ENCODE measurements around the gene CSMD2.

Gene CSMD2

GRCh38 chr1:33473900-33474299 is 691.1 kb downstream of the CSMD2 start:
- DNase-seq (ENCODE audit: low read depth, low spot score) = no peak
- H3K27me3 ChIP-seq (ENCODE audit: control insufficient read depth, insufficient read depth, low read length) = no peaks in the 10 kb centered on the region
- H3K4me3 ChIP-seq (ENCODE audit: low read length) = no peak overlapping the region
- no peaks in the 10 kb centered on the region for H3K9me3 ChIP-seq (ENCODE audit: control insufficient read depth, insufficient read depth, low read length)
- H3K36me3 ChIP-seq (ENCODE audit: control insufficient read depth, insufficient read depth, low read length) = no peaks in the 10 kb centered on the region
- peaks cover 3% of the 10 kb centered on the region; the same call in 1 of the 2 replicates for H3K4me1 ChIP-seq (ENCODE audit: control insufficient read depth, insufficient read depth, low read length)
- no peak overlapping the region for H3K27ac ChIP-seq (ENCODE audit: low read length)

- Histone ChIP-seq H3K9me3 (ENCODE audit: control insufficient read depth, insufficient read depth, low read length) (no peaks in the 10 kb centered on the region), H3K27me3 (ENCODE audit: control insufficient read depth, insufficient read depth, low read length) (no peaks in the 10 kb centered on the region), H3K27ac (ENCODE audit: low read length) (no peak within 1 kb of the TSS), H3K4me3 (ENCODE audit: low read length) (peak within 1 kb of the TSS; percentile 82; the same call in 1 of the 2 replicates), H3K4me1 (ENCODE audit: control insufficient read depth, insufficient read depth, low read length) (peaks cover 3% of the 10 kb centered on the region; the same call in 1 of the 2 replicates), H3K36me3 (ENCODE audit: control insufficient read depth, insufficient read depth, low read length) (no peaks in the 10 kb centered on the region)
- no CpG with 5 or more reads among the region's 38 CpGs for WGBS (ENCODE audit: insufficient coverage, insufficient read length)
- DNase-seq (ENCODE audit: low read depth, low spot score) = peak; percentile 88
Measured at GRCh38 chr1:33472269-33472980, 692.6 kb downstream of the CSMD2 start, which contains the start of gene ZSCAN20. Gene ZSCAN20, plus strand, starts transcription at chr1:33472645. Its CDS starts 6,644 bp downstream, at chr1:33479289.

- Histone ChIP-seq H3K4me3 (ENCODE audit: low read length) (no peak overlapping the region), H3K9me3 (ENCODE audit: control insufficient read depth, insufficient read depth, low read length) (no peaks in the 10 kb centered on the region), H3K36me3 (ENCODE audit: control insufficient read depth, insufficient read depth, low read length) (no peaks in the 10 kb centered on the region), H3K27ac (ENCODE audit: low read length) (no peak overlapping the region), H3K27me3 (ENCODE audit: control insufficient read depth, insufficient read depth, low read length) (no peaks in the 10 kb centered on the region), H3K4me1 (ENCODE audit: control insufficient read depth, insufficient read depth, low read length) (peaks cover 3% of the 10 kb centered on the region; the same call in 1 of the 2 replicates)
- no peak for DNase-seq (ENCODE audit: low read depth, low spot score)
- no CpG with 5 or more reads among the region's 4 CpGs for WGBS (ENCODE audit: insufficient coverage, insufficient read length)
Measured at GRCh38 chr1:33471416-33471815, 693.6 kb downstream of the CSMD2 start.

GRCh38 chr1:33470495-33471012 is 694.5 kb downstream of the CSMD2 start:
- DNase-seq (ENCODE audit: low read depth, low spot score) = peak; percentile 43
- H3K36me3 ChIP-seq (ENCODE audit: control insufficient read depth, insufficient read depth, low read length) = no peaks in the 10 kb centered on the region
- no peak overlapping the region for H3K4me3 ChIP-seq (ENCODE audit: low read length)
- H3K4me1 ChIP-seq (ENCODE audit: control insufficient read depth, insufficient read depth, low read length) = peaks cover 3% of the 10 kb centered on the region; the same call in 1 of the 2 replicates
- WGBS (ENCODE audit: insufficient coverage, insufficient read length) = no CpG with 5 or more reads among the region's 11 CpGs
- H3K27me3 ChIP-seq (ENCODE audit: control insufficient read depth, insufficient read depth, low read length) = no peaks in the 10 kb centered on the region
- no peak overlapping the region for H3K27ac ChIP-seq (ENCODE audit: low read length)
- H3K9me3 ChIP-seq (ENCODE audit: control insufficient read depth, insufficient read depth, low read length) = no peaks in the 10 kb centered on the region

- Histone ChIP-seq H3K27me3 (ENCODE audit: control insufficient read depth, insufficient read depth, low read length) (no peaks in the 10 kb centered on the region), H3K9me3 (ENCODE audit: control insufficient read depth, insufficient read depth, low read length) (no peaks in the 10 kb centered on the region), H3K4me1 (ENCODE audit: control insufficient read depth, insufficient read depth, low read length) (peaks cover 3% of the 10 kb centered on the region; the same call in 1 of the 2 replicates), H3K4me3 (ENCODE audit: low read length) (no peak overlapping the region), H3K36me3 (ENCODE audit: control insufficient read depth, insufficient read depth, low read length) (no peaks in the 10 kb centered on the region), H3K27ac (ENCODE audit: low read length) (no peak overlapping the region)
- WGBS (ENCODE audit: insufficient coverage, insufficient read length) = no CpG with 5 or more reads among the region's 2 CpGs
- DNase-seq (ENCODE audit: low read depth, low spot score) = no peak
Measured at GRCh38 chr1:33469691-33470090, 695.3 kb downstream of the CSMD2 start.

GRCh38 chr1:33468967-33469366 is 696.1 kb downstream of the CSMD2 start:
- DNase-seq (ENCODE audit: low read depth, low spot score) = no peak
- Histone ChIP-seq H3K27ac (ENCODE audit: low read length) (no peak overlapping the region), H3K4me3 (ENCODE audit: low read length) (no peak overlapping the region), H3K27me3 (ENCODE audit: control insufficient read depth, insufficient read depth, low read length) (no peaks in the 10 kb centered on the region), H3K9me3 (ENCODE audit: control insufficient read depth, insufficient read depth, low read length) (no peaks in the 10 kb centered on the region), H3K36me3 (ENCODE audit: control insufficient read depth, insufficient read depth, low read length) (no peaks in the 10 kb centered on the region), H3K4me1 (ENCODE audit: control insufficient read depth, insufficient read depth, low read length) (peaks cover 3% of the 10 kb centered on the region; the same call in 1 of the 2 replicates)
- WGBS (ENCODE audit: insufficient coverage, insufficient read length) = no CpG with 5 or more reads among the region's 3 CpGs

GRCh38 chr1:33468531-33468930 is 696.5 kb downstream of the CSMD2 start:
- Histone ChIP-seq H3K27ac (ENCODE audit: low read length) (no peak overlapping the region), H3K9me3 (ENCODE audit: control insufficient read depth, insufficient read depth, low read length) (no peaks in the 10 kb centered on the region), H3K36me3 (ENCODE audit: control insufficient read depth, insufficient read depth, low read length) (no peaks in the 10 kb centered on the region), H3K4me3 (ENCODE audit: low read length) (no peak overlapping the region), H3K27me3 (ENCODE audit: control insufficient read depth, insufficient read depth, low read length) (no peaks in the 10 kb centered on the region), H3K4me1 (ENCODE audit: control insufficient read depth, insufficient read depth, low read length) (peaks cover 3% of the 10 kb centered on the region; the same call in 1 of the 2 replicates)
- WGBS (ENCODE audit: insufficient coverage, insufficient read length) = no CpG with 5 or more reads among the region's 4 CpGs
- no peak for DNase-seq (ENCODE audit: low read depth, low spot score)

GRCh38 chr1:33468011-33468410 is 697.0 kb downstream of the CSMD2 start:
- H3K4me1 ChIP-seq (ENCODE audit: control insufficient read depth, insufficient read depth, low read length) = peaks cover 3% of the 10 kb centered on the region; the same call in 1 of the 2 replicates
- DNase-seq (ENCODE audit: low read depth, low spot score) = no peak
- H3K9me3 ChIP-seq (ENCODE audit: control insufficient read depth, insufficient read depth, low read length) = no peaks in the 10 kb centered on the region
- no peaks in the 10 kb centered on the region for H3K36me3 ChIP-seq (ENCODE audit: control insufficient read depth, insufficient read depth, low read length)
- no peaks in the 10 kb centered on the region for H3K27me3 ChIP-seq (ENCODE audit: control insufficient read depth, insufficient read depth, low read length)
- H3K27ac ChIP-seq (ENCODE audit: low read length) = no peak overlapping the region
- WGBS (ENCODE audit: insufficient coverage, insufficient read length) = no CpG with 5 or more reads among the region's 4 CpGs
- no peak overlapping the region for H3K4me3 ChIP-seq (ENCODE audit: low read length)

- H3K27me3 ChIP-seq (ENCODE audit: control insufficient read depth, insufficient read depth, low read length) = no peaks in the 10 kb centered on the region
- H3K27ac ChIP-seq (ENCODE audit: low read length) = no peak overlapping the region
- H3K36me3 ChIP-seq (ENCODE audit: control insufficient read depth, insufficient read depth, low read length) = no peaks in the 10 kb centered on the region
- no peak overlapping the region for H3K4me3 ChIP-seq (ENCODE audit: low read length)
- WGBS (ENCODE audit: insufficient coverage, insufficient read length) = no CpG with 5 or more reads among the region's 6 CpGs
- no peak for DNase-seq (ENCODE audit: low read depth, low spot score)
- H3K4me1 ChIP-seq (ENCODE audit: control insufficient read depth, insufficient read depth, low read length) = peaks cover 2% of the 10 kb centered on the region; the same call in 1 of the 2 replicates
- no peaks in the 10 kb centered on the region for H3K9me3 ChIP-seq (ENCODE audit: control insufficient read depth, insufficient read depth, low read length)
Measured at GRCh38 chr1:33466159-33466558, 698.9 kb downstream of the CSMD2 start.

- Histone ChIP-seq H3K9me3 (ENCODE audit: control insufficient read depth, insufficient read depth, low read length) (no peaks in the 10 kb centered on the region), H3K4me3 (ENCODE audit: low read length) (no peak overlapping the region), H3K27me3 (ENCODE audit: control insufficient read depth, insufficient read depth, low read length) (no peaks in the 10 kb centered on the region), H3K36me3 (ENCODE audit: control insufficient read depth, insufficient read depth, low read length) (no peaks in the 10 kb centered on the region), H3K27ac (ENCODE audit: low read length) (no peak overlapping the region), H3K4me1 (ENCODE audit: control insufficient read depth, insufficient read depth, low read length) (no peaks in the 10 kb centered on the region)
- WGBS (ENCODE audit: insufficient coverage, insufficient read length) = no CpG with 5 or more reads among the region's 2 CpGs
- no peak for DNase-seq (ENCODE audit: low read depth, low spot score)
Measured at GRCh38 chr1:33465316-33465715, 699.7 kb downstream of the CSMD2 start.

Data from iPS DF 6.9 (cell line).